ENCODE measurements around the gene MUC3A.

DNA sequence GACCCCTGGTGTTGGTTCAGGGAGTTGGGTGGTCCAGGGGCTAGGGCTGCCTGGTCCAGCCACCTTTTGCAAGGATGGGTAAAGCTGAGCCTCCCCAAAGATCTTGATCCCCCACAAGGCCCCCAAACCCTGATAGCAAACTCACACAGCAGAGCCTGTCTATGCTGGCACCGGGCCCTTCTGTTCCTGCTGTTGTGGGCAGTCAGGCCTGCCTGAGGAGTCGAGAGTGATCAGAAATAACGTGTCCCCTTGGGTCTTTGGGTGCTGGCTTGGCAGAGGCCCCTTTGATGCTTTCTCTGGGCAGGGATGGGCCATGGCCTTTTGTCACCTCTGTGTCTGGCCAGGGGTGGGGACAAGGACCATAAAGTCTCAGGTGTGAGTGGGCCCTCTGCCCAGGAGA is 19.3 kb downstream of the MUC3A start:
- no peak for TF ChIP-seq POLR2A (IDR thresholded peaks at IDR 0.05)
- TF ChIP-seq, protein P1, sequence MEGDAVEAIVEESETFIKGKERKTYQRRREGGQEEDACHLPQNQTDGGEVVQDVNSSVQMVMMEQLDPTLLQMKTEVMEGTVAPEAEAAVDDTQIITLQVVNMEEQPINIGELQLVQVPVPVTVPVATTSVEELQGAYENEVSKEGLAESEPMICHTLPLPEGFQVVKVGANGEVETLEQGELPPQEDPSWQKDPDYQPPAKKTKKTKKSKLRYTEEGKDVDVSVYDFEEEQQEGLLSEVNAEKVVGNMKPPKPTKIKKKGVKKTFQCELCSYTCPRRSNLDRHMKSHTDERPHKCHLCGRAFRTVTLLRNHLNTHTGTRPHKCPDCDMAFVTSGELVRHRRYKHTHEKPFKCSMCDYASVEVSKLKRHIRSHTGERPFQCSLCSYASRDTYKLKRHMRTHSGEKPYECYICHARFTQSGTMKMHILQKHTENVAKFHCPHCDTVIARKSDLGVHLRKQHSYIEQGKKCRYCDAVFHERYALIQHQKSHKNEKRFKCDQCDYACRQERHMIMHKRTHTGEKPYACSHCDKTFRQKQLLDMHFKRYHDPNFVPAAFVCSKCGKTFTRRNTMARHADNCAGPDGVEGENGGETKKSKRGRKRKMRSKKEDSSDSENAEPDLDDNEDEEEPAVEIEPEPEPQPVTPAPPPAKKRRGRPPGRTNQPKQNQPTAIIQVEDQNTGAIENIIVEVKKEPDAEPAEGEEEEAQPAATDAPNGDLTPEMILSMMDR (IDR thresholded peaks at IDR 0.05), result no peak
- no peak for TF ChIP-seq EP300 (IDR thresholded peaks at IDR 0.05)
